IMR-90 (cell line): ENCODE data around the gene IL17B. TPM values are rescaled to one million over a fixed set of nuclear protein-coding genes. Genes with fewer than 3 reads are reported as not detected.

ENCODE experiments used
- ATAC-seq: fragments of 200-7000 bp; cut with Tn5 transposase; 2 replicates; pipeline ENCODE4 v1.9.1; 2020; ENCODE audit warnings: low read depth, mild to moderate bottlenecking, moderate library complexity
- BruUV-seq: library from RNA; stranded (reverse); fragments of 400-500 nt; replicated peaks from 2 replicates; lab custom pipeline; 2021; lab: Mats Ljungman, UMichigan
- CTCF ChIA-PET: fragments of 300-600 bp; formaldehyde crosslinking; extraction: SDS; loops from one replicate; lab custom pipeline; 2021; ENCODE audit warnings: antibody characterized with exemption; lab: Yijun Ruan, JAX
- POLR2A ChIA-PET: fragments of 300-600 bp; sonication (Branson Sonifier 250); formaldehyde crosslinking; loops from one replicate; lab custom pipeline; 2022; ENCODE audit warnings: antibody characterized with exemption; ENCODE audit not compliant: unreplicated experiment; lab: Charles Lee
- DNase-seq: peaks from one replicate; pipeline ENCODE4 v3.0.0; 2013
- H2AFZ ChIP-seq: replicated peaks from 2 replicates; pipeline ENCODE3; 2013; ENCODE audit warnings: low read length, mild to moderate bottlenecking; ENCODE audit not compliant: poor library complexity
- H2AK5ac ChIP-seq: 2 replicates; pipeline ENCODE4 v1.6.1; 2013; ENCODE audit warnings: low read depth, low read length, inconsistent platforms
- H2AK9ac ChIP-seq: replicated peaks from 2 replicates; pipeline ENCODE3; 2013; ENCODE audit warnings: mild to moderate bottlenecking, low read depth, low read length, moderate library complexity; ENCODE audit not compliant: poor library complexity
- H2BK120ac ChIP-seq: 2 replicates; pipeline ENCODE4 v1.6.1; 2013; ENCODE audit warnings: low read depth, low read length, inconsistent platforms
- H2BK15ac ChIP-seq: 3 replicates; pipeline ENCODE4 v1.6.1; 2013; ENCODE audit warnings: low read depth, low read length, inconsistent platforms
- H2BK20ac ChIP-seq: 2 replicates; pipeline ENCODE4 v1.6.1; 2013; ENCODE audit warnings: low read depth, mild to moderate bottlenecking, inconsistent platforms, low read length, moderate library complexity
- H2BK5ac ChIP-seq: 2 replicates; pipeline ENCODE4 v1.6.1; 2013; ENCODE audit warnings: mild to moderate bottlenecking, low read depth, low read length, inconsistent platforms; ENCODE audit not compliant: poor library complexity, severe bottlenecking
- H3K14ac ChIP-seq: replicated peaks from 2 replicates; pipeline ENCODE4 v1.6.1; 2013; ENCODE audit warnings: low read depth, low read length, inconsistent platforms
- H3K18ac ChIP-seq: 2 replicates; pipeline ENCODE4 v1.6.1; 2013; ENCODE audit warnings: low read depth, low read length, control low read depth
- H3K23ac ChIP-seq: 2 replicates; pipeline ENCODE4 v1.6.1; 2013; ENCODE audit warnings: low read depth, low read length, inconsistent platforms
- H3K27ac ChIP-seq: 2 replicates; pipeline ENCODE4 v1.5.1; 2013; ENCODE audit warnings: mild to moderate bottlenecking, control low read depth, low read length; ENCODE audit not compliant: insufficient read depth
- H3K27me3 ChIP-seq: 2 replicates; pipeline ENCODE4 v1.6.1; 2013; ENCODE audit warnings: low read length; ENCODE audit not compliant: control insufficient read depth, insufficient read depth
- H3K36me3 ChIP-seq: 2 replicates; pipeline ENCODE4 v1.6.1; 2013; ENCODE audit warnings: low read length, mixed read lengths; ENCODE audit not compliant: control insufficient read depth, insufficient read depth
- H3K4ac ChIP-seq: 2 replicates; pipeline ENCODE4 v1.6.1; 2013; ENCODE audit warnings: low read depth, low read length, inconsistent platforms
- H3K4me1 ChIP-seq: 2 replicates; pipeline ENCODE4 v1.6.1; 2013; ENCODE audit warnings: low read length, mixed read lengths; ENCODE audit not compliant: control insufficient read depth, insufficient read depth
- H3K4me2 ChIP-seq: 2 replicates; pipeline ENCODE4 v1.6.1; 2013; ENCODE audit warnings: low read depth, mild to moderate bottlenecking, control low read depth, low read length, moderate library complexity
- H3K4me3 ChIP-seq: 2 replicates; pipeline ENCODE4 v1.5.1; 2013; ENCODE audit warnings: low read depth, mild to moderate bottlenecking, control low read depth, low read length, moderate library complexity; ENCODE audit not compliant: insufficient read depth
- H3K56ac ChIP-seq: 2 replicates; pipeline ENCODE4 v1.6.1; 2013; ENCODE audit warnings: low read length, inconsistent platforms; ENCODE audit not compliant: insufficient read depth; ENCODE audit errors: extremely low read depth
- H3K79me1 ChIP-seq, 2 experiments: 2 replicates each; pipeline ENCODE4 v1.6.1; 2013; ENCODE audit warnings: low read length in 2 of 2, inconsistent platforms in 1 of 2, low read depth in 1 of 2
- H3K9ac ChIP-seq: 2 replicates; pipeline ENCODE4 v1.6.1; 2013; ENCODE audit warnings: low read depth, low read length, control low read depth
- H3K9me1 ChIP-seq: 2 replicates; pipeline ENCODE4 v1.6.1; 2013; ENCODE audit warnings: low read length, inconsistent platforms; ENCODE audit not compliant: insufficient read depth
- H3K9me3 ChIP-seq: 2 replicates; pipeline ENCODE4 v1.6.1; 2013; ENCODE audit warnings: low read length; ENCODE audit not compliant: control insufficient read depth, insufficient read depth
- H4K20me1 ChIP-seq: 2 replicates; pipeline ENCODE4 v1.6.1; 2013; ENCODE audit warnings: low read length, inconsistent platforms; ENCODE audit not compliant: insufficient read depth
- H4K5ac ChIP-seq: 2 replicates; pipeline ENCODE4 v1.6.1; 2013; ENCODE audit warnings: mild to moderate bottlenecking, low read depth, low read length, control low read depth
- H4K8ac ChIP-seq, 2 experiments: 2 replicates each; pipeline ENCODE4 v1.6.1; 2013; ENCODE audit warnings: low read depth in 2 of 2, low read length in 2 of 2, control low read depth in 1 of 2, inconsistent platforms in 1 of 2
- H4K91ac ChIP-seq: 2 replicates; pipeline ENCODE4 v1.6.1; 2013; ENCODE audit warnings: low read depth, low read length, inconsistent platforms; ENCODE audit not compliant: insufficient read depth
- BHLHE40 ChIP-seq: fragments of 150-350 bp; IDR thresholded peaks from 2 replicates; pipeline ENCODE4 v1.6.1; 2016; ENCODE audit warnings: mild to moderate bottlenecking, low read depth, low read length
- CEBPB ChIP-seq: IDR thresholded peaks from 2 replicates; pipeline ENCODE4 v1.6.1; 2012; ENCODE audit warnings: low read depth, low read length, improper control_type of control experiment
- CHD1 ChIP-seq: IDR thresholded peaks from 2 replicates; pipeline ENCODE4 v1.6.1; 2012; ENCODE audit warnings: low read depth, low read length, improper control_type of control experiment
- FOS ChIP-seq: fragments of 150-350 bp; IDR thresholded peaks from 2 replicates; pipeline ENCODE4 v1.6.1; 2016; ENCODE audit warnings: low read depth, low read length
- MXI1 ChIP-seq: IDR thresholded peaks from 2 replicates; pipeline ENCODE4 v1.6.1; 2012; ENCODE audit warnings: low read depth, mild to moderate bottlenecking, low read length, moderate library complexity, borderline replicate concordance
- NFE2L2 ChIP-seq: fragments of 150-350 bp; IDR thresholded peaks from 2 replicates; pipeline ENCODE4 v1.6.1; 2016; ENCODE audit warnings: low read depth, mild to moderate bottlenecking, low read length
- RCOR1 ChIP-seq: IDR thresholded peaks from 2 replicates; pipeline ENCODE4 v1.6.1; 2012; ENCODE audit warnings: mild to moderate bottlenecking, low read length, improper control_type of control experiment; ENCODE audit not compliant: insufficient replicate concordance
- RFX5 ChIP-seq: IDR thresholded peaks from 2 replicates; pipeline ENCODE4 v1.8.0; 2012; ENCODE audit warnings: low read depth, mild to moderate bottlenecking, low read length, moderate library complexity
- SMC3 ChIP-seq: fragments of 150-350 bp; IDR thresholded peaks from 2 replicates; pipeline ENCODE4 v1.6.1; 2016; ENCODE audit warnings: low read depth, mild to moderate bottlenecking, antibody characterized with exemption, low read length, moderate library complexity
- USF2 ChIP-seq: fragments of 150-350 bp; IDR thresholded peaks from 2 replicates; pipeline ENCODE4 v1.6.1; 2017; ENCODE audit warnings: mild to moderate bottlenecking, antibody characterized with exemption, low read length, low read depth
- WGBS, 2 experiments: methylation state at CpG; one replicate each; pipeline versions ENCODE4 v1.1.5 to v1.1.7; 2013; ENCODE audit warnings: missing lambda C conversion rate in 2 of 2; ENCODE audit not compliant: insufficient read length in 1 of 2; ENCODE audit errors: extremely low coverage in 2 of 2; 5-methylcytosine and 5-hydroxymethylcytosine counted together
- dilution Hi-C: fragments of 300-500 bp; cut with HindIII; formaldehyde crosslinking; loops from one replicate; pipeline ENCODE4 v1.14.3; 2018; ENCODE audit warnings: low sequenced_read_pairs; ENCODE audit not compliant: unreplicated experiment
- in situ Hi-C: fragments of 300-500 bp; cut with MboI; formaldehyde crosslinking; loops from 3 replicates; pipeline ENCODE4 v1.14.3; 2019; ENCODE audit warnings: low sequenced_read_pairs, inconsistent platforms, mixed read lengths
- intact Hi-C: fragments of 100-400 bp; cut with micrococcal nuclease; formaldehyde crosslinking; loops from 2 replicates; pipeline ENCODE4 v1.10.0; 2022
- polyA plus RNA-seq, 3 experiments: library from polyadenylated mRNA; depleted of rRNA; stranded (reverse); fragments of >200 nt; gene quantifications; 2 replicates each; pipeline ENCODE4 v1.2.3, GENCODE V29; 2012; ENCODE audit warnings: low replicate concordance in 1 of 3
- total RNA-seq: library from RNA; depleted of rRNA; stranded (reverse); fragments of >200 nt; gene quantifications from 2 replicates; pipeline ENCODE4 v1.2.3, GENCODE V29; 2012

IL17B gene
- total and polyA plus RNA-seq, 2 of the 4 experiments (the other 2 are of a cell fraction): 0.31 TPM; not detected in 1

DNA sequence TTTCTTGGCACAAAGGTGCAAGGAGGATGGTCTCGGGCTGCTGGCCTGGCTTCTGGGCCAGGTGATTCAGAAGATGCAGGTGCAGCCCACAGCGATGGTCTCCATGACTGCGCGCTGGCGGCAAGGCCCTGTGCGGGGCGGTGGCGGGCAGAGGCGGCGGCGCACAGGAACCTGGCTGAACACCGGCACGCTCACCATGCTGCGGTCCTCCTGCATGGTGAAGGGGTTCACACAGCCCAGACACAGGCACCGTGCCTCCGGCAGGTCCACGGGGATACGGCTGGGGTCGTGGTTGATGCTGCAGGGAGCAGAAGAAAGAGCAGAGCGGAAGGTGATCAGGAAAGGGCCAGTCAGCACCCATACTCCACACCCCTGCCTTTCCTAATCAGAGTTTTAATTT lies 4.8 kb downstream of the IL17B start:
- Histone ChIP-seq H3K4ac (no peak overlapping the region), H3K14ac (no peak overlapping the region), H3K36me3 (no peaks in the 10 kb centered on the region), H3K4me1 (no peaks in the 10 kb centered on the region), H3K4me2 (no peak overlapping the region), H3K9me3 (no peaks in the 10 kb centered on the region), H3K56ac (no peak overlapping the region), H4K8ac (no peak overlapping the region), H3K4me3 (no peak overlapping the region), H2AK9ac (no peak overlapping the region), H4K20me1 (no peaks in the 10 kb centered on the region), H3K27me3 (no peaks in the 10 kb centered on the region), H4K91ac (no peak overlapping the region), H2AK5ac (no peak overlapping the region), H4K5ac (no peak overlapping the region), H2BK5ac (no peak overlapping the region), H3K9ac (no peak overlapping the region), H3K79me1 (no peaks in the 10 kb centered on the region), H2BK15ac (no peak overlapping the region), H2BK120ac (no peak overlapping the region), H3K9me1 (0 out of 2 replicates have a peak, but pooled peaks cover 5% of the 10 kb centered on the region), H2BK20ac (no peak overlapping the region), H3K27ac (no peak overlapping the region), H3K18ac (no peak overlapping the region), H3K23ac (no peak overlapping the region), H2AFZ (no peak overlapping the region)
- no peak for TF ChIP-seq CHD1
- TF ChIP-seq RFX5: no peak
- no peak for TF ChIP-seq CEBPB
- no peak for TF ChIP-seq SMC3
- TF ChIP-seq BHLHE40: no peak
- no peak for TF ChIP-seq FOS
- no peak for TF ChIP-seq NFE2L2
- TF ChIP-seq MXI1: no peak
- no peak for TF ChIP-seq USF2
- no peak for TF ChIP-seq RCOR1
- ATAC-seq (no peak), DNase-seq (no peak)
- 96% methylated on average over 14 of the region's 20 CpGs; no CpG with 5 or more reads in 1 of the 2 experiments for WGBS, 2 experiments
- BruUV-seq: no TSS peak
- intact Hi-C loops: no loop called here
- ChIA-PET POLR2A (no interaction called here), CTCF (interaction anchor here (1.8 kb wide), 1 partner anchor 60 kb away, joined by 7 read pairs; no protein-coding TSS in a partner anchor)
- in situ Hi-C loops: loop anchor here (5.0 kb wide), 1 partner anchor 188 kb away; no protein-coding TSS in a partner anchor
- dilution Hi-C loops: no loop called here
